ENCODE results near the gene UTRN.

DNA sequence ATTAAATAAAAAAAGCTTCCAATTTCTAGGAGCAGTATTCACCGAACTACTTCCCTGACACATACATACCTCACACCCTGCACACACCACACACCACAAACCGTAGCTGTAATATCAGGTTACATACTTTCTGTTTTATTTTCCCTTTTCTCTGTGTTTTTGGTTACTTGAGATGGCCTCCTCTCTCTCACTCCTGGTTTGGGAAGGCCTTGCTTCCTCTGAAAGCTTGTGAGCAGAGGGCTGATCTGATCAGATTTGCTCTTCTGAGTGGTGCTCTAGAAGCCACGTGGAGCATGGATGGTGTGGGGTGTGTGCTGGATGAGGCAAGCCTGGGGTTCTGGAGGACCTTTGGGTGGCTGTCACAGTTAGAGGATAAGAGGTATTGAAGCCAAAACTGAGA, 20.9 kb downstream of the UTRN start:
- TF ChIP-seq TEAD4 (CRISPR knock-in tag; IDR thresholded peaks at IDR 0.05): no peak
- no peak for TF ChIP-seq CTCF (IDR thresholded peaks at IDR 0.05)
- no peak for TF ChIP-seq NFYB (CRISPR knock-in tag; conservative IDR thresholded peaks at IDR 0.05; ENCODE audit: low read depth)
- no peak for TF ChIP-seq ERG (CRISPR knock-in tag; IDR thresholded peaks at IDR 0.05)
- TF ChIP-seq HMGXB4 (CRISPR knock-in tag; IDR thresholded peaks at IDR 0.05): no peak
- no peak for TF ChIP-seq ATF3 (CRISPR knock-in tag; conservative IDR thresholded peaks at IDR 0.05)

Measured in WTC11 (cell line).